ENCODE data around the gene SLC36A4.

Gene SLC36A4

GRCh38 chr11:93192163-93192562, 5.6 kb downstream of the SLC36A4 start:
- H2AFZ ChIP-seq (ENCODE audit: low read depth, low read length, severe bottlenecking) = no peak overlapping the region
- H3K4me3 ChIP-seq (ENCODE audit: insufficient read depth, low read length, poor library complexity, severe bottlenecking) = no peak overlapping the region
- H3K27ac ChIP-seq (ENCODE audit: low read depth, low read length) = no peak overlapping the region
- no peaks in the 10 kb centered on the region for H3K9me2 ChIP-seq (replicated peaks; ENCODE audit: insufficient read depth, low read length)
- H3K27me3 ChIP-seq (ENCODE audit: low read length) = no peaks in the 10 kb centered on the region
- no peaks in the 10 kb centered on the region for H3K9me3 ChIP-seq (ENCODE audit: insufficient read depth, low read length)
- H3K36me3 ChIP-seq (ENCODE audit: low read length) = no peaks in the 10 kb centered on the region
- TF ChIP-seq, protein P1, sequence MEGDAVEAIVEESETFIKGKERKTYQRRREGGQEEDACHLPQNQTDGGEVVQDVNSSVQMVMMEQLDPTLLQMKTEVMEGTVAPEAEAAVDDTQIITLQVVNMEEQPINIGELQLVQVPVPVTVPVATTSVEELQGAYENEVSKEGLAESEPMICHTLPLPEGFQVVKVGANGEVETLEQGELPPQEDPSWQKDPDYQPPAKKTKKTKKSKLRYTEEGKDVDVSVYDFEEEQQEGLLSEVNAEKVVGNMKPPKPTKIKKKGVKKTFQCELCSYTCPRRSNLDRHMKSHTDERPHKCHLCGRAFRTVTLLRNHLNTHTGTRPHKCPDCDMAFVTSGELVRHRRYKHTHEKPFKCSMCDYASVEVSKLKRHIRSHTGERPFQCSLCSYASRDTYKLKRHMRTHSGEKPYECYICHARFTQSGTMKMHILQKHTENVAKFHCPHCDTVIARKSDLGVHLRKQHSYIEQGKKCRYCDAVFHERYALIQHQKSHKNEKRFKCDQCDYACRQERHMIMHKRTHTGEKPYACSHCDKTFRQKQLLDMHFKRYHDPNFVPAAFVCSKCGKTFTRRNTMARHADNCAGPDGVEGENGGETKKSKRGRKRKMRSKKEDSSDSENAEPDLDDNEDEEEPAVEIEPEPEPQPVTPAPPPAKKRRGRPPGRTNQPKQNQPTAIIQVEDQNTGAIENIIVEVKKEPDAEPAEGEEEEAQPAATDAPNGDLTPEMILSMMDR (IDR thresholded peaks at IDR 0.05; ENCODE audit: insufficient read depth, low read length, poor library complexity, severe bottlenecking) = no peak
- TF ChIP-seq EZH2phosphoT487 (conservative IDR thresholded peaks at IDR 0.05; ENCODE audit: low read length) = no peak
- H4K20me1 ChIP-seq (ENCODE audit: low read depth, low read length) = no peaks in the 10 kb centered on the region; the same call in 1 of the 2 replicates
- no peak overlapping the region for H3K4me2 ChIP-seq (ENCODE audit: low read depth, low read length, poor library complexity, severe bottlenecking)
- no peaks in the 10 kb centered on the region for H3F3A ChIP-seq (ENCODE audit: insufficient read depth)
- peaks cover 74% of the 10 kb centered on the region for H3K79me2 ChIP-seq (ENCODE audit: insufficient read depth, low read length)
- H3K9ac ChIP-seq (ENCODE audit: low read length) = no peak overlapping the region

DNA sequence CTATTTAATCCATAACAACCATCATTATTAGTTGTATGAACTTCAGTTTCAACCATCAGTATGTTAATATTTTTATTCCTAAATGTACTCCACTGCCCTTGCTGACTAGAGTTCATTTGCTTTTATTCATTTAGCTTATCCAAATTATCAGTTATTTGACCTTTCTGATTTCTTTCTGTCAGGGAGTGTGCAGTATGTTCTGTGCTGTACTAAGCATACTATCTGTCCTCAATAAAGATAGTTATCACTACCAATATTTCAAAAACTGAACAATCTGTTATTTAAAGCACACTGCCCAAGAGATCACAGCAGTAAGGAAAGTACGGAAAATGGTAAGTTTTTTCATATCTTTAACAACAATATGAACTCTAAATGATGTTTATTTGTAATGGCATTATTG, 8.3 kb downstream of the SLC36A4 start:
- H3K9ac ChIP-seq (ENCODE audit: low read length) = no peak overlapping the region
- H3K27ac ChIP-seq (ENCODE audit: low read depth, low read length) = no peak overlapping the region
- H3K36me3 ChIP-seq (ENCODE audit: low read length) = no peaks in the 10 kb centered on the region; the same call in 1 of the 2 replicates
- H3K9me3 ChIP-seq (ENCODE audit: insufficient read depth, low read length) = no peaks in the 10 kb centered on the region
- peaks cover 48% of the 10 kb centered on the region for H3K79me2 ChIP-seq (ENCODE audit: insufficient read depth, low read length)
- no peaks in the 10 kb centered on the region for H3F3A ChIP-seq (ENCODE audit: insufficient read depth)
- TF ChIP-seq, protein P1 (IDR thresholded peaks at IDR 0.05; ENCODE audit: insufficient read depth, low read length, poor library complexity, severe bottlenecking) = no peak
- TF ChIP-seq EZH2phosphoT487 (conservative IDR thresholded peaks at IDR 0.05; ENCODE audit: low read length) = no peak
- no peaks in the 10 kb centered on the region for H3K27me3 ChIP-seq (ENCODE audit: low read length)
- H2AFZ ChIP-seq (ENCODE audit: low read depth, low read length, severe bottlenecking) = no peak overlapping the region
- no peaks in the 10 kb centered on the region for H3K9me2 ChIP-seq (replicated peaks; ENCODE audit: insufficient read depth, low read length)
- no peaks in the 10 kb centered on the region; the same call in 1 of the 2 replicates for H4K20me1 ChIP-seq (ENCODE audit: low read depth, low read length)
- H3K4me2 ChIP-seq (ENCODE audit: low read depth, low read length, poor library complexity, severe bottlenecking) = no peak overlapping the region
- H3K4me3 ChIP-seq (ENCODE audit: insufficient read depth, low read length, poor library complexity, severe bottlenecking) = no peak overlapping the region

GRCh38 chr11:93188726-93189125, 9.1 kb downstream of the SLC36A4 start:
- Histone ChIP-seq H3K4me2 (ENCODE audit: low read depth, low read length, poor library complexity, severe bottlenecking) (no peak overlapping the region), H3K79me2 (ENCODE audit: insufficient read depth, low read length) (peaks cover 43% of the 10 kb centered on the region), H3K9me3 (ENCODE audit: insufficient read depth, low read length) (no peaks in the 10 kb centered on the region), H3K4me3 (ENCODE audit: insufficient read depth, low read length, poor library complexity, severe bottlenecking) (no peak overlapping the region), H3F3A (ENCODE audit: insufficient read depth) (no peaks in the 10 kb centered on the region), H2AFZ (ENCODE audit: low read depth, low read length, severe bottlenecking) (no peak overlapping the region), H3K27ac (ENCODE audit: low read depth, low read length) (no peak overlapping the region), H3K9ac (ENCODE audit: low read length) (no peak overlapping the region), H3K9me2 (replicated peaks; ENCODE audit: insufficient read depth, low read length) (no peaks in the 10 kb centered on the region), H4K20me1 (ENCODE audit: low read depth, low read length) (no peaks in the 10 kb centered on the region; the same call in 1 of the 2 replicates), H3K36me3 (ENCODE audit: low read length) (no peaks in the 10 kb centered on the region; the same call in 1 of the 2 replicates), H3K27me3 (ENCODE audit: low read length) (no peaks in the 10 kb centered on the region)
- TF ChIP-seq, protein P1 (IDR thresholded peaks at IDR 0.05; ENCODE audit: insufficient read depth, low read length, poor library complexity, severe bottlenecking) = no peak
- TF ChIP-seq EZH2phosphoT487 (conservative IDR thresholded peaks at IDR 0.05; ENCODE audit: low read length) = no peak

Measured in SU-DHL-6 (cell line).